Stimulated activated CD8-positive, alpha-beta memory T cell treated with anti-CD3 and anti-CD28 coated beads, Interleukin-4, amount 100 ng/mL, for 24 hours (primary cell): ENCODE data around the gene AK2.
A peak's percentile ranks its signal among the peaks of the same experiment; 100 is the strongest.
"Not testable (repeated sequence)": the region's sequence is repeated elsewhere in the genome, so short reads cannot be mapped to it uniquely, and the experiment has no call there.

Experiments
- DNase-seq: peaks from one replicate; pipeline ENCODE4 v3.0.0-alpha.2; 2020; ENCODE audit warnings: low read depth

The AK2 gene

GRCh38 chr1:33036526-33037503 is at the start of gene AK2:
Gene AK2, minus strand, starts transcription at chr1:33036883. Its CDS starts 55 bp downstream, at chr1:33036828.
- peak; percentile 85 for DNase-seq

GRCh38 chr1:33086384-33086850 is 49.7 kb upstream of the AK2 start:
- DNase-seq, result no peak

- DNase-seq, result no peak
These were observed 48.6 kb upstream of the AK2 start for GRCh38 chr1:33085332-33085731.

GRCh38 chr1:33082575-33083108 is 46.0 kb upstream of the AK2 start:
- DNase-seq, result no peak

- no peak for DNase-seq
These were observed 45.0 kb upstream of the AK2 start for GRCh38 chr1:33081554-33082305.

GRCh38 chr1:33080885-33081553 is 44.3 kb upstream of the AK2 start, which contains the start of gene AZIN2:
Gene AZIN2, plus strand, starts transcription at chr1:33081153. Its CDS starts 1,097 bp downstream, at chr1:33082250.
- DNase-seq, result peak; percentile 96

- DNase-seq, result no peak
These were observed 43.7 kb upstream of the AK2 start for GRCh38 chr1:33080373-33080772.

GRCh38 chr1:33078030-33078591 is 41.4 kb upstream of the AK2 start:
- no peak for DNase-seq

- DNase-seq, result no peak
These were observed 37.7 kb upstream of the AK2 start for GRCh38 chr1:33074193-33074945.

- no peak for DNase-seq
These were observed 36.0 kb upstream of the AK2 start for GRCh38 chr1:33072707-33073106.

- DNase-seq, result no peak
These were observed 33.9 kb upstream of the AK2 start for GRCh38 chr1:33070628-33071027.

- not testable (repeated sequence) for DNase-seq
These were observed 31.4 kb upstream of the AK2 start for GRCh38 chr1:33068108-33068507.

- not testable (repeated sequence) for DNase-seq
These were observed 29.8 kb upstream of the AK2 start for GRCh38 chr1:33066477-33066876.

- DNase-seq, result no peak
These were observed 28.6 kb upstream of the AK2 start for GRCh38 chr1:33065301-33065700.

GRCh38 chr1:33064284-33064683 is 27.6 kb upstream of the AK2 start:
- DNase-seq, result not testable (repeated sequence)

- no peak for DNase-seq
These were observed 25.2 kb upstream of the AK2 start for GRCh38 chr1:33061834-33062233.

- DNase-seq, result no peak
These were observed 23.9 kb upstream of the AK2 start for GRCh38 chr1:33060579-33061083.

- no peak for DNase-seq
These were observed 20.4 kb upstream of the AK2 start for GRCh38 chr1:33057095-33057494.

GRCh38 chr1:33056426-33056825 is 19.7 kb upstream of the AK2 start:
- no peak for DNase-seq

GRCh38 chr1:33055210-33056008 is 18.7 kb upstream of the AK2 start:
- DNase-seq, result no peak
